Activated gamma-delta T cell treated with anti-CD3 and anti-CD28 coated beads, Interleukin-2, amount 50 U/mL, for 16 hours (primary cell): ENCODE results near the gene SRCIN1.
A peak's percentile ranks its signal among the peaks of the same experiment; 100 is the strongest.

Source experiments
- DNase-seq: peaks from one replicate; pipeline ENCODE4 v3.0.0-alpha.2; 2020; ENCODE audit warnings: low read depth

SRCIN1 gene

GRCh38 chr17:38598536-38598935, 7.2 kb downstream of the SRCIN1 start:
- DNase-seq: no peak

- DNase-seq: no peak
Measured at GRCh38 chr17:38597375-38597774, 8.4 kb downstream of the SRCIN1 start.

- no peak for DNase-seq
Measured at GRCh38 chr17:38596651-38597050, 9.1 kb downstream of the SRCIN1 start.

GRCh38 chr17:38595892-38596291, 9.9 kb downstream of the SRCIN1 start:
- no peak for DNase-seq

GRCh38 chr17:38594152-38594551, 11.6 kb downstream of the SRCIN1 start:
- DNase-seq: no peak

GRCh38 chr17:38592487-38592886, 13.3 kb downstream of the SRCIN1 start:
- DNase-seq: no peak

- DNase-seq: no peak
Measured at GRCh38 chr17:38591759-38592241, 14.0 kb downstream of the SRCIN1 start.

- no peak for DNase-seq
Measured at GRCh38 chr17:38590988-38591758, 14.6 kb downstream of the SRCIN1 start.

- DNase-seq: no peak
Measured at GRCh38 chr17:38589462-38590114, 16.2 kb downstream of the SRCIN1 start.

- DNase-seq: no peak
Measured at GRCh38 chr17:38588788-38589174, 17.0 kb downstream of the SRCIN1 start.

- DNase-seq: no peak
Measured at GRCh38 chr17:38587947-38588787, 17.6 kb downstream of the SRCIN1 start.

- no peak for DNase-seq
Measured at GRCh38 chr17:38587203-38587602, 18.5 kb downstream of the SRCIN1 start.

GRCh38 chr17:38586788-38587187, 19.0 kb downstream of the SRCIN1 start:
- no peak for DNase-seq

- no peak for DNase-seq
Measured at GRCh38 chr17:38585918-38586529, 19.7 kb downstream of the SRCIN1 start.

GRCh38 chr17:38585056-38585917, 20.5 kb downstream of the SRCIN1 start:
- no peak for DNase-seq

GRCh38 chr17:38584350-38584925, 21.3 kb downstream of the SRCIN1 start:
- DNase-seq: peak; percentile 39

- no peak for DNase-seq
Measured at GRCh38 chr17:38583828-38584349, 21.9 kb downstream of the SRCIN1 start.

GRCh38 chr17:38583176-38583575, 22.6 kb downstream of the SRCIN1 start:
- no peak for DNase-seq

GRCh38 chr17:38582069-38582468, 23.7 kb downstream of the SRCIN1 start:
- no peak for DNase-seq

GRCh38 chr17:38579934-38580333, 25.8 kb downstream of the SRCIN1 start:
- DNase-seq: no peak

GRCh38 chr17:38579083-38579480, 26.7 kb downstream of the SRCIN1 start:
- DNase-seq: no peak
